ENCODE measurements around the gene MAPKBP1.

The MAPKBP1 gene

DNA sequence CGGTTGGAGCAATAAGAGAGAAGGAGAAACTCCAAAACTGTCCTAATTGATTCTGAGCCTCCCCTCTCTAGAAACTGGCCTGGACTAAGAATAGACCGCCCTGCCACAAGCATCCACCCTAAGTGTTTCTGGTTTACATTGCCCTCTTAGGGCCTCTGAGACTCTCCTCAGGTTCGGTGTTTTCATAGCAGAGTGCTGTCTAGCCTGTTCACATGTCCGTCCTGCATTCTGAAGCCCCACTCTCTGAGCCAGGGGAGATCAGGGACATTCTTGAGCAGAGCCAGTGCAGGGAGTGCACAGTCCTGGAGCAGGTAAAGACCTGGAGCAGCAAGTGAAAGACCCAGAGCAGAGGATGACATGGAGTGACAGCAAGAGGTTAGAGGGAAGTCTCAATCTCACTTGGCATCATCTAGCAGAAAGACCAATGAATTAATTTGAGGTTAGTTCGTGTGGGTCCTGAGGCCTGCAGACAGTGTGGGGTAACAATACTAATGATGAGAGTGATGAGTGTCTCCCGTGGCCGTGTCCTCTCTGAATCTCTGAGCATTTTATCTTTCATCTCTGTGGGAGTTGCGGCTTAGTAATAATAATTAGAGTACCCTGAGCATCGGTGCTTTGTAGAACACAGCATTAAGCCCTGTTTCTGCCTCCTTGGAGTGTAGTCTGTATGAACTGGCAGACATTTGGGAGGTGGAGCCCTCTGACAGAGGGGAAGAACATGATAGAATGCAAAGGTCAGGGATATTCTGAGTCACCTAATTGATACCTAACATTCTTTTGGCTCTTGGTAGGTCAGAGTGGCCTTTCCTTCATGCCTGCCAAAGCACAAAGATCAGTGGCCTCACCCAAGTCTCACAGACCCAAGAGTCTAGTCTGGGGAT, 24.6 kb downstream of the MAPKBP1 start:
- Histone ChIP-seq H3K36me3 (ENCODE audit: insufficient read depth, low read length) (no peaks in the 10 kb centered on the region), H3K9me3 (ENCODE audit: low read length) (no peaks in the 10 kb centered on the region), H3K27ac (ENCODE audit: low read depth, low read length) (no peak overlapping the region), H3K4me1 (ENCODE audit: insufficient read depth, low read length) (peaks cover 17% of the 10 kb centered on the region), H3K27me3 (ENCODE audit: control insufficient read depth in 1 of 2, insufficient read depth in 2 of 2, low read length in 2 of 2) (no peaks in the 10 kb centered on the region), H3K4me3 (ENCODE audit: low read depth in 1 of 2, low read length in 2 of 2) (no peak overlapping the region), H3K9ac (ENCODE audit: low read length) (no peak overlapping the region)

DNA sequence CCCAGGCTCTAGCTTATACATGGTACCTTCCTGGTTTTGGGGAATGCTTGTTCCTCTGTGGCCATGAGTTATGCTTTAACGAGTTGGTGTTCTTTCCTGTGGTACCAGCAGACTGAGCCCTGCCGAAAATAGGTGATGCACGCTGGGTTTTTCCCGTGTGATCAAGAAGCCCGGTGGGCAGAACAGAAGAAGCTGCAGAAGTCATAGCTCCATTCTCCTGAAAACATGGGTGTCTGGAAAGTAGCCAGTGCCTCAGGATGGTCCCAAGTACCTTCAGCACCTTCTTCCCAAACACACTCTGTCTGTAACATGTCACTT, 25.2 kb downstream of the MAPKBP1 start:
- Histone ChIP-seq H3K27me3 (ENCODE audit: control insufficient read depth in 1 of 2, insufficient read depth in 2 of 2, low read length in 2 of 2) (no peaks in the 10 kb centered on the region), H3K4me3 (ENCODE audit: low read depth in 1 of 2, low read length in 2 of 2) (no peak overlapping the region), H3K27ac (ENCODE audit: low read depth, low read length) (no peak overlapping the region), H3K9me3 (ENCODE audit: low read length) (no peaks in the 10 kb centered on the region), H3K4me1 (ENCODE audit: insufficient read depth, low read length) (peaks cover 22% of the 10 kb centered on the region), H3K36me3 (ENCODE audit: insufficient read depth, low read length) (no peaks in the 10 kb centered on the region), H3K9ac (ENCODE audit: low read length) (no peak overlapping the region)

DNA sequence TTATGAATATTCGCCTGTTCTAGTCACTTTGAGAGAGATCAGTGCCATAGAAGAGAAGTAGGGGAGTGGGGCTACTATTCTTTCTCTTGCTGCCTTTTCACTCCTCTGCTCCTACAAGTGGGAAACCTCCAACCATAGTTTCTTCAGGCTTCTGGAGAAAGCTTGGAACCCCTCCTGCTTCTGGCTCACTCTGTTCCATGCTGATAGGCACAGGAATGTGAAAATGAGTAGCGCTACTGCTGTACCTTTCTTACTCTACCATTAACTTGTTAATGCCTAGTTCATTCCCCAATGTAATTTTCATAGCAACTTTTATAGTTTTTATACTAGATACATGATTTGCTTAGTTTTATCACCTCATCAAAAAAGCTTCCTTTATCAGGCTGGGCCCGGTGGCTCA, 26.9 kb downstream of the MAPKBP1 start:
- H3K9me3 ChIP-seq (ENCODE audit: low read length), result no peaks in the 10 kb centered on the region
- H3K36me3 ChIP-seq (ENCODE audit: insufficient read depth, low read length), result peaks cover 9% of the 10 kb centered on the region
- H3K4me3 ChIP-seq (ENCODE audit: low read depth in 1 of 2, low read length in 2 of 2), result no peak overlapping the region
- H3K27me3 ChIP-seq (ENCODE audit: control insufficient read depth in 1 of 2, insufficient read depth in 2 of 2, low read length in 2 of 2), result no peaks in the 10 kb centered on the region
- H3K9ac ChIP-seq (ENCODE audit: low read length), result no peak overlapping the region
- peaks cover 34% of the 10 kb centered on the region for H3K4me1 ChIP-seq (ENCODE audit: insufficient read depth, low read length)
- no peak overlapping the region for H3K27ac ChIP-seq (ENCODE audit: low read depth, low read length)

DNA sequence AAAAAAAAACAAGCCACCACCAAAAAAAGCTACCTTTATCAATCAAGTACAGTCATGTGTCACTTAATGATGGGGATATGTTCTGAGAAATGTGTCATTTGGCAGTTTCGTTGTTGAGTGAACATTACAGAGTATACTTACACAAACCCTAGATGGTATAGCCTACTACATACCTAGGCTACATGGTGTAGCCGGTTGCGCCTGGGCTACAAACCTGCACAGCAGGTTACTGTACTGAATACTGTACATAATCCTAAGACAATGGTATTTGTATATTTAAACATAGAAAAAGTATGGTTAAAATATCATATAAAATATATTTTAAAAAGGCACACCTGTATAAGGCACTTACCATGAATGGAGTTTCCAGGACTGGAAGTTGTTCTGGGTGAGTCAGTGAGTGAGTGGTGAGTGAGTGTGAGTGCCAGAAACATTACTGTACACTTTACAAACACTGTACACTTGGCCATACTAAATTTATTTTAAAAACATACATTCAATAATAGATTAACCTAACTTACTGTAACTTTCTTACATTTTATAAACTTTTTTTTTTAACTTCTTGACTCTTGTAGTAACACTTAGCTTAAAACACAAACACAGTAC, 27.7 kb downstream of the MAPKBP1 start:
- Histone ChIP-seq H3K9me3 (ENCODE audit: low read length) (no peaks in the 10 kb centered on the region), H3K4me1 (ENCODE audit: insufficient read depth, low read length) (peaks cover 29% of the 10 kb centered on the region), H3K9ac (ENCODE audit: low read length) (no peak overlapping the region), H3K27ac (ENCODE audit: low read depth, low read length) (no peak overlapping the region), H3K4me3 (ENCODE audit: low read depth in 1 of 2, low read length in 2 of 2) (no peak overlapping the region), H3K36me3 (ENCODE audit: insufficient read depth, low read length) (peaks cover 9% of the 10 kb centered on the region), H3K27me3 (ENCODE audit: control insufficient read depth in 1 of 2, insufficient read depth in 2 of 2, low read length in 2 of 2) (no peaks in the 10 kb centered on the region)

DNA sequence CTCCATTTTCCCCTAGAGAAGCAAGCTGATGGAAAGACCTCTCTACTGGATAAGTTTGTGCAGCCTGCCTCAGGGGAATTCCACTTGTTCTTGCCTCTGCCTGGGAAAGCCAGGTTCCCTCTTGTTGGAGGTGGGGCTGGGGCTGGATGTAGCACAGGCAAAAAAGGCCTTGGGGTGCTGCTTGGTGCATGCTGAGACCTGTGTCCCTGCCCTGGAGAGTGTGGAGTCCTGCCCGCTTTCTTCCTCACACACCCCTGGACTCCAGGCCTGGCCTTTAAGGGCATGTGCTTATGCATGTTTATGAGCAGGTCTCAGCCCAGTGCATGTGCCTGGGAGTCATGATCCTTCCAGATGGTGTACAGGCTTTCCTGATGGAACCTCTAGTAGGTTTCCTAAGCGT, 30.1 kb downstream of the MAPKBP1 start:
- peaks cover 9% of the 10 kb centered on the region for H3K36me3 ChIP-seq (ENCODE audit: insufficient read depth, low read length)
- H3K9me3 ChIP-seq (ENCODE audit: low read length), result no peaks in the 10 kb centered on the region
- peak overlapping the region; percentile 75 for H3K27ac ChIP-seq (ENCODE audit: low read depth, low read length)
- H3K27me3 ChIP-seq (ENCODE audit: control insufficient read depth in 1 of 2, insufficient read depth in 2 of 2, low read length in 2 of 2), result no peaks in the 10 kb centered on the region
- H3K4me1 ChIP-seq (ENCODE audit: insufficient read depth, low read length), result peaks cover 25% of the 10 kb centered on the region
- no peak overlapping the region for H3K9ac ChIP-seq (ENCODE audit: low read length)
- H3K4me3 ChIP-seq (ENCODE audit: low read depth in 1 of 2, low read length in 2 of 2), result no peak overlapping the region

DNA sequence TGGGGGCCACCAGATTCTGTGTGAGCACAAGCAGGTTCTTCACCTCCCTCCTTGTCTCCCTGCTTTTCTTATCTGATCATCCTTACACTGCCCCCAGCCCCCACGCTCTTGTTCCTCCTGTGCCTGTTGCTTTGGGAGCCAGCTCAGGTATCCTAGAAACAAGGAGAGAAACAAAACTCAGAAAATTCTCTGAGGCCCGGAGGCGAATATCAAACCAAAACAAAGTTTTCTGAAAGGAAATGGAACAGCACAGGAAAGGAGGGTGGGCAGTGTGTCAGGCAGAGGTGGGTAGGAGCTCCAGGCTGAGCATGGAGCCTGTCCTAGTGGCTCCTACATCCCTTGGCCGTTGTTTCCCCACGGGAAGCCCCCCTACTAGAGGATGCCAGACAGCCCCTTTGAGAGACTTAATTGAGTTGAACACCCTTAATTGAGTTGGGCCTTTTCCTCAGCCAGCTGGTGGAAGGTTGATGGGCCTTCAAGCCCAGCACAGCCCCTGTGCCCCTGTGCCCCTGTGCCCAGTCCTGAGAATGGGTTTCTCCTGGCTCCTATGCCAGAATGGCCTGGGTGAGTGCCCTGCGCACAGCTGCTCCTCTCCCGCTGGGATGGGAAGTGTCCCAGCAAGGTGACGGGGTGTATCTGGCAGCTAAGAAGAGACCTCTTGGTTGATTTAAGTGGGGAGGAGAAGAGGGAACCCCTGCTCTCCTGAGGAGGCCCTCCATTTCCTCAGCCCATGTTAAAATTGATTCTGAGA, 30.8 kb downstream of the MAPKBP1 start:
- Histone ChIP-seq H3K9me3 (ENCODE audit: low read length) (no peaks in the 10 kb centered on the region), H3K4me1 (ENCODE audit: insufficient read depth, low read length) (peaks cover 25% of the 10 kb centered on the region), H3K4me3 (ENCODE audit: low read depth in 1 of 2, low read length in 2 of 2) (peak overlapping the region in 1 of 2 donors; percentile 23), H3K27me3 (ENCODE audit: control insufficient read depth in 1 of 2, insufficient read depth in 2 of 2, low read length in 2 of 2) (no peaks in the 10 kb centered on the region), H3K9ac (ENCODE audit: low read length) (no peak overlapping the region), H3K27ac (ENCODE audit: low read depth, low read length) (peak overlapping the region; percentile 75), H3K36me3 (ENCODE audit: insufficient read depth, low read length) (peaks cover 9% of the 10 kb centered on the region)

DNA sequence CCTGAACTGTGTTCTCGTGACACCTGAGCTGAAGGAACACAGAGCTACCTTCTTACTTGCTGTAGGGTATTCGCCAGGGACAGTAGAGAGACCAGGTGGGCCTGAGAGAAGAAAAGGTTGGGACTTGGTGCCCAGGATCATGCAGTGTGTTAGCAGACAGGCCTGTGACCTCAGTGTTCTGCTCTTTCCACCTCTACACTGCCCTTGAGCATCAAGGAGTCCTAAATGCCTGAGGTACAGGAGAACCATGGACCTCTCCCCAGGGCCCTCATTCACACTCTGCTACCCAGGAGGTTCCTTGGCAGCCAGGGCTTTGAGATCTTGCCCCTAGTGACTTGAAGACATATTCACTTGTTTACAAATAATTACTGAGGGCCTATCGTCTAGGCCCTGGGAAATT, 31.4 kb downstream of the MAPKBP1 start:
- H3K9ac ChIP-seq (ENCODE audit: low read length), result no peak overlapping the region
- H3K36me3 ChIP-seq (ENCODE audit: insufficient read depth, low read length), result peaks cover 9% of the 10 kb centered on the region
- H3K4me1 ChIP-seq (ENCODE audit: insufficient read depth, low read length), result peaks cover 25% of the 10 kb centered on the region
- no peaks in the 10 kb centered on the region for H3K27me3 ChIP-seq (ENCODE audit: control insufficient read depth in 1 of 2, insufficient read depth in 2 of 2, low read length in 2 of 2)
- H3K4me3 ChIP-seq (ENCODE audit: low read depth in 1 of 2, low read length in 2 of 2), result peak overlapping the region in 1 of 2 donors; percentile 23
- H3K9me3 ChIP-seq (ENCODE audit: low read length), result no peaks in the 10 kb centered on the region
- H3K27ac ChIP-seq (ENCODE audit: low read depth, low read length), result peak overlapping the region; percentile 75

DNA sequence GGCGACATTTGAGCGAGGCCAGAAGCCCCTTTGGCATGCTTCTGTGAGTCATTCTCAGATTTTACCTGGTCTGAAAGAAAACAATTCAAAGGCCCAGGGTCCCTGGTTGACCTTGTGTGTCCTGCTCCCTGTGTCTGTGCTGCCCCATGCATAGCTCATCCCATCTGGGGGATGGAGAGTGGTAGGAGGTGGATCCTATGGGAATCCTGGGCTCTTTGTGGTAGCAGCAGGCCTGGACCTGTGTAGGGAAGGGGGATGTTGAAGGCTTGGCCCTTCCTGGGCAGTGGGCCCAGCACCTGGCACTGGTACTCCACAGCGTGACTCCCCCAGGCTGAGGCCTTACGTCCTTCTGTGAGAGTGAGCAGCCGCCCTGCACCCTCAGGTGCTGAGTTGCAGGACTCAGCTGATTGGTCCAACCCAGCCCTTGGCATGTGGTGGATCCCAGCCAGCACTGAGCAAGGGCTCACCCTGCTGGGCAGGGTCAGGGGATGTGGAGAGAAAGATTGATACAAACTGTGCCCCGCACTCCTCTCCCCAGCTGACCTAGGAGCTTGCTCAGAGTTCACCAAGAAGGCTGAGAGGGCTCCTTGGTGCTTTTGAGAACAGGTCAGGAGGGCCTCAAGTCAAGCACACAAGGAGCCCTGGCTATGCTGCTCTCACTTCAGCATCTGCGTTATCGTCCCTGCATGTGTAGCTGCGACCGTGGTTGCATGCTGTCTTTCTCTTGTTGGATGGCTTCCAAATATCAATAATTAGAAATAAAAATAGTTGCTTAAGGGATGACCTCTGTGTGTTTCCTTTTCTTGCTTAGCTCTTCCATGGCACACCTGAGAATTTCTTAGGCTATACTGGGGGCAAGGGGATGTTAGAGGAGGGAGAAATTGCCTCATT, 32.3 kb downstream of the MAPKBP1 start:
- Histone ChIP-seq H3K4me3 (ENCODE audit: low read depth in 1 of 2, low read length in 2 of 2) (no peak overlapping the region), H3K36me3 (ENCODE audit: insufficient read depth, low read length) (peaks cover 9% of the 10 kb centered on the region), H3K9me3 (ENCODE audit: low read length) (no peaks in the 10 kb centered on the region), H3K27me3 (ENCODE audit: control insufficient read depth in 1 of 2, insufficient read depth in 2 of 2, low read length in 2 of 2) (no peaks in the 10 kb centered on the region), H3K27ac (ENCODE audit: low read depth, low read length) (peak overlapping the region; percentile 75), H3K9ac (ENCODE audit: low read length) (no peak overlapping the region), H3K4me1 (ENCODE audit: insufficient read depth, low read length) (peaks cover 32% of the 10 kb centered on the region)

DNA sequence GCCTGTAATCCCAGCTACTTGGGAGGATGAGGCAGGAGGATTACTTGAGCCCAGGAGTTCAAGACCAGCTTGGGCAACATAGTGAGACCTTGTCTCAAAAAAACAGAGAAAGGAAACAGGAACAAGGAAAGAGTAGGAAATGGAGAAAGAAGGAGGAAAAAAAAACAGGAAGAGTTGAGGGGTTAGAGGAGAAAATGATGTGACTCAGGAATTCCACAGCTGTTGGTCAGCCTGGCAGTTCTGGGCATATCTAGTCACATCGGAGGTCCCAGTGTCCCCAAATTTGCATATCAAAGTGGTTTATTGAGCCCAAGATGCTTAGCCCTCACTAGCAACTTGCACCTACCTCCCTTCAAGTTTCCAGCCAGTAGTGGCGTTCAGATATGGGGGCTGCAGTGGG, 34.8 kb downstream of the MAPKBP1 start:
- Histone ChIP-seq H3K27me3 (ENCODE audit: control insufficient read depth in 1 of 2, insufficient read depth in 2 of 2, low read length in 2 of 2) (no peaks in the 10 kb centered on the region), H3K4me3 (ENCODE audit: low read depth in 1 of 2, low read length in 2 of 2) (no peak overlapping the region), H3K36me3 (ENCODE audit: insufficient read depth, low read length) (peaks cover 32% of the 10 kb centered on the region), H3K9ac (ENCODE audit: low read length) (no peak overlapping the region), H3K27ac (ENCODE audit: low read depth, low read length) (no peak overlapping the region), H3K9me3 (ENCODE audit: low read length) (no peaks in the 10 kb centered on the region), H3K4me1 (ENCODE audit: insufficient read depth, low read length) (peaks cover 30% of the 10 kb centered on the region)

DNA sequence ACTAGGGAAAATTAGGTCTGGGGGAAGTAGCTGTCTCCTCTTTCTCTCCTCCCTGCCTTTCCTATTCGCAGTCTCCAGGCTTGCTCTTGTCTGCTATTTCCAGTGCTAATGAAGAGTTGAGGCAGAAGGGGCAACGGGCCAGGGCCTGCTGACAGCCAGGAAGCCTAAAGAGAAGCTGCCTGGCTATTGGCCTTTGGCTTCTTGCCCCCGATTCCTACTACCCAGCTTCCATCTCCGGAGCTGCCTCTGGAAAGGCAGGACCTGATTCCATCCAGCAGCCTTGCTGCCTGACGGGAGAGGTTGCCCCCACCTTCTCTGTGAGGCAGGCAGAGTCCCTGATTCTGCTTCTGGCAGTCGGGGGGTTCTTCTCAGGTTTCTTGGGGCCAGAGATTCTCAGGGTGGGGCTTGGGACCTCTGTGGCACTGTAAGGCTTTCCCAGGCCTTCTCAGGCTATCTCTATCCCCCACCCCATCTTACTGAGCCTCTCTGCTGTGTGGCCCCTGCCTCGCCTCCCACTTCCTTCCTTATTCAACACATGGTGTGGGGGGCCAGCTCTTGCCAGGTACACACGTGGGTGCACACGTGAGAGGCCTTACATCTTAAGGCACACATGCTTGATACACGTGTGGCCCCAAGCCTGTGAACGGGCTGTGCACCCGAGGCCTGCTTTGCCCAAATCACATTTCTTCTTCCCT, 35.4 kb downstream of the MAPKBP1 start:
- Histone ChIP-seq H3K9ac (ENCODE audit: low read length) (no peak overlapping the region), H3K27ac (ENCODE audit: low read depth, low read length) (no peak overlapping the region), H3K4me1 (ENCODE audit: insufficient read depth, low read length) (peaks cover 24% of the 10 kb centered on the region)

More for the DNA sequence above, 35.4 kb downstream of the MAPKBP1 start:
- no peaks in the 10 kb centered on the region for H3K9me3 ChIP-seq (ENCODE audit: low read length)
- H3K4me3 ChIP-seq (ENCODE audit: low read depth in 1 of 2, low read length in 2 of 2), result no peak overlapping the region
- peaks cover 37% of the 10 kb centered on the region for H3K36me3 ChIP-seq (ENCODE audit: insufficient read depth, low read length)
- no peaks in the 10 kb centered on the region for H3K27me3 ChIP-seq (ENCODE audit: control insufficient read depth in 1 of 2, insufficient read depth in 2 of 2, low read length in 2 of 2)

Data from muscle layer of colon (tissue), 2 donors.